Neural cell (in vitro differentiated cells): ENCODE data around the gene EIF4G3.

Source experiments
- CTCF ChIP-seq: fragments of 450-650 bp; IDR thresholded peaks from 2 replicates; pipeline ENCODE4 v1.5.1; 2014; ENCODE audit warnings: antibody characterized with exemption, mild to moderate bottlenecking, moderate library complexity; ENCODE audit not compliant: poor library complexity, severe bottlenecking
- EP300 ChIP-seq: fragments of 450-650 bp; conservative IDR thresholded peaks from 2 replicates; pipeline ENCODE4 v1.6.1; 2014; ENCODE audit warnings: antibody characterized with exemption, mild to moderate bottlenecking, moderate library complexity; ENCODE audit not compliant: poor library complexity, severe bottlenecking
- EZH2 ChIP-seq: fragments of 200-600, 300-800 bp; shearing (Covaris generic), sonication (generic); IDR thresholded peaks from 2 replicates; pipeline ENCODE4 v1.6.1; 2014; ENCODE audit warnings: antibody characterized with exemption, low read length, borderline replicate concordance, mild to moderate bottlenecking; ENCODE audit not compliant: insufficient read depth, poor library complexity, severe bottlenecking
- MXI1 ChIP-seq: fragments of 450-650 bp; conservative IDR thresholded peaks from 2 replicates; pipeline ENCODE4 v1.6.1; 2014; ENCODE audit warnings: antibody characterized with exemption, mild to moderate bottlenecking; ENCODE audit not compliant: poor library complexity, severe bottlenecking
- RAD21 ChIP-seq: fragments of 450-650 bp; conservative IDR thresholded peaks from 2 replicates; pipeline ENCODE4 v1.6.1; 2014; ENCODE audit warnings: antibody characterized with exemption, mild to moderate bottlenecking, moderate library complexity

DNA sequence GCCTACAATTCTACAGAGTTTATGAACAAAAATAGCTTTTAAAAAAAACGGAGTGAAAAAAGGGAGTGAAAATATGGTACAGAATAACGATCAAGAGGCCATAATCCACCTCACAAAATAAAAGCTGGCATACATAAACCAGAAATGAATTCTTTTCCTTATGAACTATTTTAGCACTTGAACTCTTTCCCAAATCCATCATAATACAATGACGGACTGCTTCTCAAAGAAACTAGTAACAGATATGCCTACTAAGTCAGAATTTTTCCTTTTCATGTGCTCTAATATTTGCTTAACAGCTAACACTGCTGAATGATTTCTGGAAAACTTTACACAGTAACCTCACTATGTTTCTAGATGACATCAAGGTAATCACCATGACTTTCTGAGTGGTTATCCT lies 144.0 kb downstream of the EIF4G3 start:
- TF ChIP-seq CTCF (no peak), MXI1 (no peak), RAD21 (no peak), EZH2 (no peak), EP300 (no peak)
